ENCODE data around the gene ESPNL.

Gene ESPNL

DNA sequence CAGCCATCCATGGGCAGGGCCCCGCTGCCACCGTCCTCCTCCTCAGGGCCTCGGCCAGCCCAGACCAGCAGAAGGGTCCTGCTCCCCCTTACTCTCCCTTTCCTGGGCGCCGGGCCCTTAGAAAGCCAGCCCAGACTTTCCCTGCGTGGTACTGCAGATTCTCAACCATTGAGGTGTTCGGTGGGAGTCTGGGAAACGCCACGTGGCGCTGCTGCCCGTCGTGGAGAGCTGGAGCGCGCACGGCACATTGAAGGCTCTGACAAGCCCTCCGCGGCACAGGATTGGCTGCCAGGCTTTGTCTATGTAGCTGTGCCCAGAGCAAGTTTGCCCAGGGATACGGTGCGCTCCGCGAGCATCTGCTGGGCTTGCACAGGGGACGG, 27.9 kb downstream of the ESPNL start:
- DNase-seq (ENCODE audit: low read depth): no peak

DNA sequence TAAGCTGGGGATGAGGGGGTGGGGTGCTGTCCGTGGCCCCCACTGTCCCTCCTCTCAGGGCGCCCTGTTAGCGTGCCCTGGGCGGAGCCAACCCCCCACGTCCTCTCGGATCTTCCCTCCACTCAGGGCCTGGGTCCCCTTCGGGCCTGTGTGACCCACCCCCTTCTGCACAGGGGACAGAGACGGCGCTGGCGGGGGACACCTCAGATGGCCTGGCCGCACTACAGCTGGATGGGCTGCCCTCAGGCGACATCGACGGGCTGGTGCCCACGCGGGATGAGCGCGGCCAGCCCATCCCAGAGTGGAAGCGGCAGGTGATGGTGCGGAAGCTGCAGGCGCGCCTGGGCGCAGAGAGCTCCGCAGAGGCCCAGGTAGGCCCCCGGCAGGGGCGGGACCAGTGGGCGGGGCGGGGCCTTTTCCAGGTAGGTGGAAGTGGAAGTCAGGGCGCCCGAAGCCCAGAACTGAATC, 28.4 kb downstream of the ESPNL start:
- no peak for DNase-seq (ENCODE audit: low read depth)

DNA sequence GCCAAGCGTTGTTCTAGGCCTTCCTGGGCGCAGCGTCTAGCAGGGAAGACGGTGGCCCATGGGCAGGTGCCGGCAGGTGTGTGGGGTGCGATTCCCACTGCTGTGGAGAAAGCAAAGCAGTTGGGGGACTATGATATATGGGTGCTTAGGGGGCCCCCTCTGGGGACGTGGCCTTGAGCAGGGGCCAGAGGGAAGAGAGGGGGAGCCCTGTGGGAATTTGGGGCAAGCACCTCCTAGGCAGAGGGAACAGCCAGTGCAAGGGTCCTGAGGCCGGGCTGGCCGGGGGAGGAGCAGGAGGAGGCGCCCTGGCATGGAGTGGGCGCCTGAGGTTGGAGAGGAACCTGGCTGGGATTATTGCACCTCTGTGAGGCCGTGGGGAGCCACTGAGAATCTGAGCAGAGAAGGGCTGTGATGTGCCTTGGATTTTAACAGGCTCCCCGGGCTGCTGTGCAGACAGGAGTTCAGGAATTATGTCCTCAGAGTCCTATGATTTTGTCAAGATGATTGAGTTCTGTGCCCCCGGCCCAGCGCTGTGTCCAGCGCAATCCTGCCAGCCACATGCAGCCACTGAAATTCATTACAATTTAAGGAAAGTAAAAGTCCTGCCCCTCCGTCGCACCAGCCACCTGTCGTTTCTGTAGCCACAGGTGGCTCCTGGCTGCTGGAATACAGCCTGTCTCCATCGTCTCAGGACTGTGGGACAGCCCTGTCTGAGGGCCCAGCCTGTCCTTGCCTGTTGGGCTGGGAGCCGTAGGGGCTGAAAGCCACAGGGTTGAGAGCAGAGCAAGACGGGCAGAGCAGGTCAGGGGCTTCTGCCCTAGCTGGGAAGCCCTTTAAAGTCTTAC, 29.2 kb downstream of the ESPNL start:
- DNase-seq (ENCODE audit: low read depth): no peak

DNA sequence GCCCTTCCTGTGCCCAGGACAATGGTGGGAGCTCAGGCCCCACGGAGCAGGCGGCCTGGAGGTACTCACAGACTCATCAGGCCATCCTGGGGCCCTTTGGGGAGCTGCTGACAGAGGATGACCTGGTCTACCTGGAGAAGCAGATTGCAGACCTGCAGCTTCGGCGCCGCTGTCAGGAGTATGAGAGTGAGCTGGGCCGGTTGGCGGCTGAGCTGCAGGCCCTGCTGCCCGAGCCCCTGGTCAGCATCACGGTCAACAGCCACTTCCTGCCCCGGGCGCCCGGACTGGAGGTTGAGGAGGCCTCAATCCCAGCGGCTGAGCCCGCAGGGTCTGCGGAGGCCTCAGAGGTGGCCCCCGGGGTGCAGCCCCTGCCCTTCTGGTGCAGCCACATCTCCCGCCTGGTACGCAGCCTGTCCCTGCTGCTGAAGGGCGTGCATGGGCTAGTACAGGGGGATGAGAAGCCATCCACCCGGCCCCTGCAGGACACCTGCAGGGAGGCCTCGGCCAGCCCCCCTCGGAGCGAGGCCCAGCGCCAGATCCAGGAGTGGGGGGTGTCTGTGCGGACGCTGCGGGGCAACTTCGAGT, 30.1 kb downstream of the ESPNL start:
- no peak for DNase-seq (ENCODE audit: low read depth)

DNA sequence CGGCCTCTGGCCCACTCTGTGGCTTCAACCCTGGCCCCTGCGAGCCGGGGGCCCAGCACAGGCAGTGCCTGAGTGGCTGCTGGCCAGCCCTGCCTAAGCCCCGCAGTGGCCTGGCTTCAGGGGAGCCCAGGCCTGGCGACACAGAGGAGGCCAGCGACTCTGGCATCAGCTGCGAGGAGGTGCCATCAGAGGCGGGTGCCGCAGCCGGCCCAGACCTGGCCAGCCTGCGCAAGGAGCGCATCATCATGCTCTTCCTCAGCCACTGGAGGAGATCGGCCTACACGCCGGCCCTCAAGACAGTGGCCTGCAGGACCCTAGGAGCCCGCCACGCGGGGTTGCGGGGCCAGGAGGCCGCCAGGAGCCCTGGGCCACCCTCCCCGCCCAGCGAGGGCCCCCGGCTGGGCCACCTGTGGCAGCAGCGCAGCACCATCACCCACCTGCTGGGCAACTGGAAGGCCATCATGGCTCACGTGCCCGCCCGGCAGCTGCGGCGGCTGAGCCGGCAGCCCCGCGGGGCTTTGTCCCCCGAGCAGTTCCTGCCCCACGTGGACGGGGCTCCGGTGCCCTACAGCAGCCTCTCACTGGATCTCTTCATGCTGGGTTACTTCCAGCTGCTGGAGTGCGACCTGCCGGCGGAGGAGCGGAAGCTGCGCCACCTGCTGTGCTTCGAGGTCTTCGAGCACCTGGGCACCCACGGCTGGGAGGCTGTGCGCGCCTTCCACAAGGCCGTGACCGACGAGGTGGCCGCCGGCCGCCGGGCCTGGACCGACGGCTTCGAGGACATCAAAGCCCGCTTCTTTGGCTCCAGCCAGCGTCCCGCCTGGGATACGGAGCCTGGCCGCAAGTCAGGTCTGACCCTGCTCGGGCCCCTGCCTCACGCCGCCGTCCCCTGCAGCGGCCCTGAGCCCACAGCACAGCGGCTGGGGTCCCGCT, 30.8 kb downstream of the ESPNL start:
- DNase-seq (ENCODE audit: low read depth): no peak

DNA sequence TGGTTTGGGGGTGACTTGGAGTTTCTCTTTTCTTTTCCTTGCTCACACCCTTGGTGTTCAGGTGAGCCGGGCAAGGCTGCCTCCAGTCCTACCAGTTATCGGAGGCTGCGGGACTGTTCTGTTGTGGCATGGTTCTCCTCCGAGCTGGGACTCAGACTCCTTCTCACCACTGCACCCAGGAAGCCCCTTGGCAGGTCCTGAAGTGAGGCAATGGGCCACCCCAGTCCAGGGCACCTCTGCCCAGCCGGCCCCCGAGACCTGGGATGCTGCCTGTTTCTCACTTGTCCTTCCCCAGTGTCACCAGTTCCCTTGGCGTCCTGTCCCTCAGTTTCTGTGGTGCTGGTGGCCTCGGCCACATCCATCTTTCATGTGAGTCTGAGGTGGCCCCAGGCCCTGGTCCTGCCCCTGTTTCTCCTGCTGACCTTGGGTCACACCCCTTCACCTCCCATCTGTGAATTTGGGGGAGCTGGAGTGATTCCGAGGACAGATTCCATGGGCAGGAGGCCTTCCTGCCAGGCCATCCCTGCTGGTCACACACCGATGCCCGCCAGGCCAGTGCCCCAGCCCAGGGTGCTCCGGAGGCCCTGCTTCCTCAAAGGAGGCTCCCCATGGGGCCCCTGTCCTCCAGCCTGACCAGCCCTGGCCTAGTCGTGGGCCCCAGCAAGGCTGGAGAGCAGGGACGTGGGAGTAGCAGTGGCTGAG, 31.8 kb downstream of the ESPNL start:
- DNase-seq (ENCODE audit: low read depth): no peak

DNA sequence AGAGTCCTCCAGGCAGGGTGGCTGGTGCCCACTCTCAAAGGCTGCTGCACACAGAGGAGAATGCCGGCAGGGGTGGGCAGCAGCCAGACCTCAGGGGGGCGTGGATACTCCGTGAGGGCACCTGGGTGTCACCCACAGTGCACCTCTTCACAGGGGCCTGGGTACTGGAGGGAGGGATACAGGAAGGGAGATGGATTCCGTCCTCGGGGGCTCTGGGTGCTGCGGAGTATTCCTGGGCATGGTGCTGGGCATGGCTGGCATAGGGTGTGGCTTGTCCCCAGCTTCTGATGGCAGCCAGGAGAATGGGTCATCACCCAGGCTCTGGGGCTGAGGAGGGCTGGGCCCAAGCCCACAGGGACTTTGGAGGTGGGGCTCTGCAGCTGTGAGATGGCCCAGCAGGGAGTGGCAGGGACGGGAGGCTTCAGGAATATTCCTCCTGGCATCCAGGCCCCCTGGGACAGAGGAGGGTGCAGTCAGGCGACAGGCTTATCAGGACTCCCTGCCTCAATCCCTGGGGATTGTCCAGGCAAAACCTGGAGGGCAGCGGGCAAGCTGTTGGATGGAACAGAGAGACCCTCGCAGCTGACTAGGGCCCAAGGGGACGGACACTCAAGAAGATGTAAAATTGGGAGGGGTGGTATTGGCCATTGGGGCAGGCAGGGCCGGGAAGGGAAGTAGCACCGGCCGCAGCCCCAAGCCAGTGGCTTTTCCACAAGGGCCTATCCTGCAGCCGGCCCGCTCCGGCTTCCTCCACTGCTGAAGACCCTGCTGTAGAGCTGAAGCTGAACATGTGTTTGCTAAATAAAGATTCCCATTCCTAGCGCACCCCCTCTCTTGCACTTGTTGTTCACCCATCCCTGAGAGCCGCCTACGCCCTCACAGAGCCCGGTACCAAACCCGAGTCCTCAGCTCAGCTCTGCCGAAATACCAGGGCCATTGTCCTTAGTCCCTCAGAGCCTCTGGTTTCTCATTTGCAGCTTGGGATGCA, 32.6 kb downstream of the ESPNL start:
- no peak for DNase-seq (ENCODE audit: low read depth)

DNA sequence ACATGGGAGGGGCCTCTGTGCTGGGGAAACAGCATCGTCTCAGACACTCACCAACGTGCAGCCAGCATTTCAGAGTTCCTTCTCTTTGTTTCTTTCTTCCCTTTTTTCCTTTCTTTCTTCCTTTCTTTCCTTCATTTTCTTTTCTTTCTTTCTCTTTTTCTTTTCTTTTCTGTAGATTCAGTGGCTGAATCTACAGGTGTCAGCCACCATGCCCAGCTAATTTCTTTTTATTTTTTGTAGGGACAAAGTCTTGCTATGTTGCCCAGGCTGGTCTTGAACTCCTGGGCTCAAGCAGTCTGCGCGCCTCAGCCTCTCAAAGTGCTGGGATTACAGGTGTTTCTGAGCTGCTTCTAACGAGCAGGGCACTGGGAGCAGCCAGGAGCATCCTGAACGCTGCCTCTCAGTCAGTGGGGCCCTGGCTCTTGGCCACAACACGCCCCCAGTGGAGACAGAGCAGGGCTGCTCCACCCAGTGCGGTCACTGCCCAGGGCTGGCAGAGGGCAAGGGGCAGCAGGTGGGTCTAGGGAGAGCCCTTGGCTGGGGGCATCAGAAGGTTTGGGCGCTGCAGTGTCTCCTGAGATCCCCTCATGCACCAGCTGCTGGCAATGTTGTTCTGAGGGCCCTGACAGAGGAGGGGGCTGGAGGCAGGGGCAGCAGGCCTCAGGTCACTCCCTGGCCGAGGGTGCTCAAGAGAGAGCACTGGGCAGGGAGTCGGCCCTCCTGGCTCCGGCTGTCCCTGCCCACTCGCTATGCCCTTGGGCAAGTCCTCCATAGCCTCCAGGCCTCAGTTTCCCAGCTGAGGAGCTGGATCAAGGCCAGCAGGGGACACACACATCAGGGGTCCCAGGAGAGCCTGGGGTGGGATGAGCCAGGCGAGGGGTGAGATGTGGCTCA, 33.6 kb downstream of the ESPNL start:
- DNase-seq (ENCODE audit: low read depth): no peak

DNA sequence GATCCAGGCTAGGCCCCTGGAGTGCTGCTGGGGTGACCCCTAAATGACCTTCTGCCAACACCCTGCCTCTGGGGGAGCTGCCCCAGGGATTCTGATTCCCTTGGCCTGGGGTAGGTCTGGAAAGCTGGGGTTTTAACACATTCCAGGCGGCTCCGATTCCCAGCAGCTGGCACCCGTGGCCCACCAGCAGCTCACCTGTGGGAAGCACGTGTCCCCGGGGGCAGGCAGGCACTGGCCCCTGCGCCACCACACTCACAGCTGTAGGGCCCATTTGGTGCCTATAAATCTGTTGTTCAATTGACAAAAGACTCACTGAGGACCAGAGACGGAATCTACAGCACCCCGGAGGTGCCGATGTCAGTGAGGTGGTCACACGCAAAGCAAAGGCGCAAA, 34.2 kb downstream of the ESPNL start:
- DNase-seq (ENCODE audit: low read depth): no peak

DNA sequence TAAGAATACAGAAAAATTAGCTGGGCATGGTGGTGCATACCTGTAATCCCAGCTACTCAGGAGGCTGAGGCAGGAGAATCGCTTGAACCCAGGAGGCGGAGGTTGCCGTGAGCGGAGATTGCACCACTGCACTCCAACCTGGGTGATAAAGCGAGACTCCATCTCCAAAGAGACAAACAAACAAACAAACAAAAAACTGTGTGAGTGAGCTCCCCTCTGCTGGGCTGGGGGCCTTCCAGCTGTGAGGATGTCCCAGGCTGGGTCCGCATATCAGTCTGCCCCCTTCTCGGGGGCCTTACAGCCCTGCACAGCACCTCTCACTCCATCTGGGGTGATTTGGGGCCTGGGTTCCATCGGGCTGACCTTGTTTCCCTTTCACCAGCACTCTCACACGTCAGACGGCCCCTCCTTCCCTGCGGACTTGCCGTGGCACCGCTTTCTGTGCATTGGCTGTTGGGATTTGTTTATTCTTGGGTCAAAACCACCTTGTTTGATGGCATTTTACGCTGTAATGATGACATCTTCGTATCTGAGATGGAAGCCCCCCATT, 35.5 kb downstream of the ESPNL start:
- no peak for DNase-seq (ENCODE audit: low read depth)

DNA sequence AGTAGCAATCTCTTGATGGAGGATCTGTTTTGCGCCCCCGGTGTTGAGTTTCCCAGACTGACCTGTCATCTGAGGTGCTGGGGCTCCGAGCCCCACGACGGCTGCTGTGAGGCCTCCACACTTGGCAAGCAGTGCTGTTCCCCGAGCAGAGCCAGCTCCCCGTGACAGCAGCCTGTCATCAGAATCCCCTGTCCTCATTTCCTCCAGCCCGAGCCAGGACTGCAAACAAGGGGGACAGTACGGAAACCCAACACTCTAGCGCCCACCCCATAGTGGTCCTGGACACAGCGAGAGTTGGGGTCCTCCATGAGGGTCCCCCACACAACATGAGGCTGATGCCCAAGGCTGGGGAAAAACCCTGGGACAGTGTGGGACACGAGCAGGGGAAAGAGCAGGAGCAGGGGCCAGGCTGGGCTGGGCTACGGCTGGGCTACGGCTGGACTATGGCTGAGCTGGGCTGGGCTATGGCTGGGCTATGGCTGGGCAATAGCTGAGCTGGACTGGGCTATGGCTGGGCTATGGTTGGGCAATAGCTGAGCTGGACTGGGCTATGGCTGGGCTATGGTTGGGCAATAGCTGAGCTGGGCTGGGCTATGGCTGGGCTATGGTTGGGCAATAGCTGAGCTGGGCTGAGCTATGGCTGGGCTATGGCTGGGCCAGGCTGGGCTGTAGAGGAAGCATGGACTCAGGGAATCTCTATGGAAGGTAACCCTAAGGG, 36.8 kb downstream of the ESPNL start:
- peak; percentile 13 for DNase-seq (ENCODE audit: low read depth)

DNA sequence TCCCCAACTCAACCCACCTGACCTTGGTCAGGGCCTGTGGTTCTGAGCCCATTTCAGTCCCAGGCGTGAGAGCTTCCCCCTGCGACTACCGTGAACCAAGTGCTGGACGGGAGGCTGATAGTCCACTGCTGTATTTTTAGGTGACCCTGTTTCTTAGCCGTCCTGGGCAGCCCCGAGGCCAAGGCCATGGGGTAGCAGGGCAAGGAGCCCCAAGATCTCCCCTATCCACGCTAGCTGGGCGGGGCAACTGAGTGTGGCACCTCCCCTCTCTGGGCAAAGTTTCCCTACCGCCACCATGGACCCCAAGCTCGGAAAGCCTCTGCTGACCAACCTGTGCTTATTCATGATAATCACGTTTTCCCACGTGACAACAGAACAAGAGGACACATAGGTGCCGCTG, 37.7 kb downstream of the ESPNL start:
- no peak for DNase-seq (ENCODE audit: low read depth)

DNA sequence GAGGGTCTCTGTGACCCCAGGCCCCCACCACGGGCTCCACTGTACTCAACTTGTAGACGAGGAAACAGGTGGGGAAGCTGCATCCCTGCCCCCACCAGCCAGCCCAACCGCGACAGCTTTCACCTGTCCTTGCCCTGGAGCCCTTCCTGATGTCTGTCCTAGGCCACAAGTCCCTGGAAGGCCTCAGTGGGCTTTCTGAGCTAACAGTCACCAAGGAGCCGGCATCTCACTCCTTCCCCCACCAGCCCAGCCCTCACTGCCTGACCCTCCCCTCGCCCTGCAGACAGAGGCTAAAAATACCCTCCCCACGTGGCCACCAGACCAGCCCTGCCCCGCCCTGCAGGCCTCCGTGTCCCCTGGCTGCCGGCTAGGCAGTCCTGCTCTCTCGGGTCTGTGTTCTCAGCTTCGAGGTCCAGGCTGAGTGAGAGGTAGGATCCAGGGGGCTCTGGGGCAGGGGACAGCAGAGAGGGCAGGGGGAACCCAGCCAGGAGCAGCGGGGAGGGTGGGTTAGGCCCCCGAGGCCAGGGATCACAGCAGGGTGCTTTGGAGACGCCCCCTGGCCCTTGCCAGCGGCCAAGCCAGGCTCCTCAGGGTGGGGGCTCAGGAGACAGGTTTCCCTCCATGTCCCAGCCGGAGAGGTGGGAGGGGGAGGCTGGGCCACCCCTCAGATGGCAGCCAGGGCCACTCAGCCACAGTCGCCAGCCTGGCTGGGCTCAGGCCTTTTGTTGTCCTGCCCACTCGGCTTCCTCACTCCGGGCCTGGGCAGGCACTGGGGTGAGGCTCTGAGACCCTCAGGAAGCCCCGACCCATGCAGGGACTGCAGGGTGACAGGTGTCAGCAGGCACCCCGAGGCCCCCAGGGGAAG, 38.4 kb downstream of the ESPNL start, which contains the start of gene KLHL30:
Gene KLHL30, plus strand, starts transcription at position 338 of the 865 bp plus-strand sequence. CDS start 2,087 bp downstream, outside the sequence.
- DNase-seq (ENCODE audit: low read depth): no peak

DNA sequence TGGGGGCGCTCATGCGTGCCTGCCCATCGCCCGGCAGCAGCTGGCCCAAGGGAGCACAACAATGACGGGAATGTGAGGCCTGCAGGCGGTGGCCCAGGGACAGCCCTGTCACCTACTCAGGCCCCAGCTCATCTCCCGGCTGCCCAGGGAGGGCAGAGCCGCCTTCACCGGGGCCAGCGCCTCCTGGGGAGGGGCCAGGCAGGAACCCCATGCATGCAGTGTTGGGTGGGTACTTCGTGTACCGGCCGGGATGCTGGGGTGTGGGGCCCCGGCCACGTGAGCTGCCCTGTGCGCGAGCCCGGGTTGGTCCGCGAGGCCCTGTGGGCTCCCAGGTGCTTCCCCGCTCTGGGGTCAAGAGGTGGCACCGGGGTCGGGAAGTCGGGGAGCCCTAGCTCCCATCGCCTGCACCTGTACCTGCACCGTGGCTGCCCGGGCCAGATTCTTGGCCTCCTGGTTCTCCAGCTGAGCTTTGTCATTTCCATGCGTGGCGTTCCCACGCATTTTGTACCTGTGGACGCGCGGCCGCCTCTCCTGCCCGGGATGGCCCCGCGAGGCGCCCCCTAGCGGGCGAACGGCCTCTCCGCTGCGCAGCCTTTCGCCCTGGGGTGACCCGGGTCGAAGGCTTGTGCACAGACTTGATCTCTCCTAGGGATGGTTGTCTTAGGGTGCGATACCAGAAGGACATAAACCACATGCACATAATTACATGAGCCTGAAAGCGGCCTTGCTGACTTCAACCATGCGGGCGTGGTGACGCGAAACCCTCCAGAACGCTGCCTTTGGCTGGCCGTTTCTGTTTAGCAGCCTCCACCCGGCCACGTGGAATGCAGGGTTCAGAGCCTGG, 39.3 kb downstream of the ESPNL start:
- DNase-seq (ENCODE audit: low read depth): no peak

DNA sequence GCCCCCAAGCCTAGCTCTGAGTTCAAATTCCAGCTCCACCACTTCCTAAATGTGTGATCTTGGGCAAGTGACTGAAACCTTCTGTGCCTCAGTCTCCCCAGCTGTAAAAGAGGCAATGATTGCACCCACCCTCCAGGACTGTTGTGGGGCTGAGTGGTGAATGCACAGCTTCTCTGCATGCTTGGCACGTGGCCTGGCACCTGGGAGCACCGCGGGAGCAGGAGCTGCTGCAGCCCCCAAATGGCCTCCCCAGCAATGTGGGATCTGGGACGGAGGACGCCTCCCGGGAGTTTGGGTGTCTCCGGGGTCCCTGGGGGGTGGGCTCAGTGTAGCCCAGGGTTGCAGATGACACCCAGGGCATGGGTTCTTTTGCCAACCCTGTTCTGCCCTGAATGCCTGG, 39.9 kb downstream of the ESPNL start:
- no peak for DNase-seq (ENCODE audit: low read depth)

DNA sequence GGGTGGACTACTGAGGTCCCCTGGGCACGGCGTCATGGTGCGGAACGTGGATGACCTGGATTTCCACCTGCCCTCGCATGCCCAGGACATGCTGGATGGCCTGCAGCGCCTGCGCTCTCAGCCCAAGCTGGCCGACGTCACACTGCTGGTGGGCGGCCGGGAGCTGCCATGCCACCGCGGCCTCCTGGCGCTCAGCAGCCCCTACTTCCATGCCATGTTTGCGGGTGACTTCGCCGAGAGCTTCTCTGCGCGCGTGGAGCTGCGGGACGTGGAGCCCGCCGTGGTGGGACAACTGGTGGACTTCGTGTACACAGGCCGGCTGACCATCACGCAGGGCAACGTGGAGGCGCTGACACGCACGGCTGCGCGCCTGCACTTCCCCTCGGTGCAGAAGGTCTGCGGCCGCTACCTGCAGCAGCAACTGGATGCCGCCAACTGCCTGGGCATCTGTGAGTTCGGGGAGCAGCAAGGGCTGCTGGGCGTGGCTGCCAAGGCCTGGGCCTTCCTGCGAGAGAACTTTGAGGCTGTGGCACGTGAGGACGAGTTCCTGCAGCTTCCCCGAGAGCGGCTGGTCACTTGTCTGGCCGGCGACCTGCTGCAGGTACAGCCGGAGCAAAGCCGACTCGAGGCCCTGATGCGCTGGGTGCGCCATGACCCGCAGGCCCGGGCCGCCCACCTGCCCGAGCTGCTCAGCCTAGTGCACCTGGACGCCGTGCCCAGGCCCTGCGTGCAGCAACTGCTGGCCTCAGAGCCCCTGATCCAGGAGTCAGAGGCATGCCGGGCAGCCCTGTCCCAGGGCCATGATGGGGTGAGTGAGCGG, 40.8 kb downstream of the ESPNL start:
- DNase-seq (ENCODE audit: low read depth): no peak

Data from GM04504 (cell line).